ENCODE measurements around the gene PCMT1.

DNA sequence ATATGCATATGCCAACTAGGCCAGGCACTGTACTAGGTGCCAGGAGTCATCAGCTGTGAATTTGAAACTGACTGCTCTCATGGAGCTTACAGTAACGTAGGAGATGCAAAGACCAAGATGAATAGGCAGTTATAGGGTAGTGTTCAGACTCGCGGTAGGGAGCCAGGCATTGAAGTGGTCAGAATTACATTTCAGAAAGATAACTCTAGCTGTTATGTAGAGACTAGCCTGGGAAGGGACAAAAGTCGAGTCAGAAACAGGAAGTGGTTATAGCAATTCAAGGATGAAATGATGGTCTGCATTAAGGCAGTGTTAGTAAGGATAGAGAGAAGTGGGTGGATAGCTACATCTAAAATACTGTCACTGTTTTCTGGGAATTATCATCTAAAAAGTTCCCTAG is 56.6 kb downstream of the PCMT1 start:
- TF ChIP-seq POLR2AphosphoS5 (IDR thresholded peaks at IDR 0.05; ENCODE audit: low read depth, low read length) (no peak), POLR2A (IDR thresholded peaks at IDR 0.05; ENCODE audit: low read depth, low read length) (no peak)

Measured in GM12892 (cell line).